HUDEP-2 (cell line): ENCODE results near the gene SIX6.
A peak's percentile ranks its signal among the peaks of the same experiment; 100 is the strongest.

Experiments
- DNase-seq, 76 experiments: peaks; one replicate each; lab custom pipeline; 2025; ENCODE audit not compliant: unreplicated experiment in 76 of 76; lab: John Stamatoyannopoulos, UW

The SIX6 gene

DNA sequence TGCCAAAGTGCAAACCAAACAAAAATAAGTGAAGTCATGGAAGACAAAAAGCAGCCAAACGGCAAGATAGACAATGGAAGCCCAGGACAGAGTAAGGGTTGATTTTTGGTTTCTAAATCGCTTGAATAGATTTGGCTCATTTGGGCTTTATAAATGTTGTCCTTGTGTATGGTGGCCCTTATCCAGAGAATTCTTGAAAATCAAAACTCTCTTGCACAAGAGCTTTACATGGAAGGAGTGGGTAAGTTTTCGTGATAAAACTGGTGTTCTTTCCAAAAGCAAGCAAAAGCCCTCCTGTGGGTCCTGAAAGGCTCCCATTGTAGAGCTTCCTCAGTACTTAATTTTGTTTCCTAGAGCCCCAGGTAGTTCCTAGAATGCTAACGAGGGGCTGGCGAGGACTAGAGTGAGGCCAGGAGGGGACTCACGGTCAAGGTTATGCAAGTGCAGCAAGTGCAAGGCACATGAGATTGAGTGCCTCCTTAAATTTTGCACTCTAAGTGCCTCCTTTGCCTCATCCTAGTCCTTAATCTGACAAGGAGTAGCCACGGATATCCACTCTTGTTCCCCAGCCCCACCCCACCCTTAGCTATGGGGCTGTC, 4.1 kb downstream of the SIX6 start:
- DNase-seq: no peak

DNA sequence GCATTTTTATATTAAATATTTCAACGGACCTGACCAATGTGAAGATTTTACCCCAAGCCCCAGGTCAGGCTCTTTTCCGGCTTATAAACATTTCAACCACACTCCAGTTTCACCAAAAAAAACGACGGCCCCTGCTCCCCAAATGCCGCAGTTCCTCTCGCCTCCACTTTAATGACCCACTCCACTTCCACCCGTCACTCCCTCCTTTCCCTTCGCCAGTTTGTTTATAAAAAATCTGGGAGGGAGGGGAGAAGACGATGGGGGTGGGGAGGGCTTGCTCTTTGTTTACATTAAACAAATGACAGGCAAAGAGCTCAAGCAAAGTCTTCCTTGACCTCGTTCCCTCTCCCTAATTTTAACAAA, 5.4 kb downstream of the SIX6 start:
- no peak for DNase-seq

DNA sequence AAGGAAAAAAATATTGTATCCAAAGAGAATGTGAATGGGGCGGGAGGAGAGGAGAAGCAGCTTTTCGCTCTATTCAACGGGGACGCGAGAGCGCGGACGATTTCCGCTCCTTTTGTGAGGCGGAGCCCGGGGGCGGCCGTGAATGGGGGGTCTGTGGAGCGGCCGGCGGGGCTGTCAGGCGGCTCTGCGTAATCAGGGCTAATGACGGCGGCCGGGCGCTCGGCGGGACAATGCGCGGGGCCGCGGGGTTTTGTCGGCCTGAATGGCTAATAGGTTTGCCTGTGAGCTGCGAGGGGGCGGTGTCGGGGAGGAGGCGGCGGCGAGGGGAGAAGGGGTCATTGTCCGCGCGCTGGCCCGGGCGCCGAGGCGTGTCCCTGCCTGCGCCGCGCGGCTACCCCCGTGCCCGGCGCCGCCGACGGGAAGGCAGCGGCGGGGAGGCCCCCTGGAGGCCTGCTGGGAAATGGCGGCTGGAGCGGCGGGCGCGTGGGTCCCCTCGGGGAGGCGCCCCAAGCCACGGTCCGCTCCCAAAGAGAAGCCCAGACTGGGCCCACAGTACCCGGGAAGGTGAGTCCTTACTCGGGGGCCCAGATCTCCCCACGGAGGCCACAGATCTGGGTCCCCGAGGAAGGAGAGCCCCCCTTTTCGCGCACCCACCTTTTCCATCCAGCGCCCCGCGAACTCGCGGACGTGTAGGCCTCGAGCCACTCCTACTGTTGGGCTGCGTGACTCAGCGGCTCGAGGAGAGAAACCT, 6.0 kb downstream of the SIX6 start:
- DNase-seq: peak in 3 of 76 experiments; percentile 6 to 29 (median 29)

DNA sequence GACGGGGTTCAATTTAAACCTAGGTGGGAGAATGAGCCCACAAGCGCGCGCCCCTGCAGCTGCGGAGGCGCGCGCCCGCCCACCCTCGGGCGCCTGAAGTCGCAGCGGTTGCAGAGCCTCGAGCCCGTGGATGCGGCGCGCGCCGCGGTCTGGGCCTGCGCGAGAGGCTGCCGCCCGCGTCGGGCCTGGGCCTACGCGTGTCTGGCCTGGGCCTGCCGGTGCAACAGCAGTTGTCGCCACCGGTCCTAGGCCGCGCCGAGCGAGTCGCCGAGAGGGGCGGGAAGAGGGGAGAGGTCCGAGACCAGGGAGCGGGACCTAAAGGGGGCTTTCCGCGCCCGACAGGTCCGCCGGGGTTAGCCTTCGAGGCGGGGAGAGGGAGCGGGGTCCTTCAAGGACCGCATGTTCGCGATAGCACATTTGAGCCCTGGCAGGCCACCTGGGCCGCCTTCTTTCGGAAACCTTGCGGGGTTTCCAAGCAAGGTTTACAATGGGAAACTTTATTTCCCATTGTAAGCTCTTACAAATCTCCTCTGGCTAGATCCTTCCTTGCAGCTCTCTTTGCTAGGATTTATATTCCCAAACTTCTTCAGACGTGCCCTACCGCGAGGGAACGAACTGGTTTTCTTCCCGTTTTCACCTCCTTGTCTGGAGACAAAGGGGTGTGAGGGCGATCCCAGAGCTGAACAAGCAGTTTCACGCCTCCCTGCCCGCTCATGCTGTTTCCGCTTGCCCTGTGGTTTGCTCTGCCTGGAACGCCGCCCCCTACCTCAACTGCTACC, 6.8 kb downstream of the SIX6 start:
- no peak for DNase-seq

DNA sequence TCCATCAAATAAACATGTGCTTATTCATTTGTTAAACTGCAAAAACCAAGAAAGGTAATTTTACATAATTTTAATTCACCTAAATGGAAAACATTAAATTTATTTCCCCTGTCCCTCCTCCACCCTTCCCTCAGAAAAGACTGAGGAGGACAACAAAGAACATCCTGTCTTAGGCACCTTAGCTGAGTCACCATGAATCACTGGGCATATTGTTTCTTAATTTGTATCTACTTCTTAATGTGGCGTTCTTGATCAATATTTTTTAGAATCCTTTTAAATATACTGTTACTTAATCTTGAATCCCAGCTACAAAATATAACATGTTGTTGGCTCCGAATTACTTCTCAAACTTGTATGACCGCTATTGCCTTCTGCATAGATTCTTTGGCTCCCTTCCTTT, 23.5 kb downstream of the SIX6 start:
- no peak for DNase-seq

DNA sequence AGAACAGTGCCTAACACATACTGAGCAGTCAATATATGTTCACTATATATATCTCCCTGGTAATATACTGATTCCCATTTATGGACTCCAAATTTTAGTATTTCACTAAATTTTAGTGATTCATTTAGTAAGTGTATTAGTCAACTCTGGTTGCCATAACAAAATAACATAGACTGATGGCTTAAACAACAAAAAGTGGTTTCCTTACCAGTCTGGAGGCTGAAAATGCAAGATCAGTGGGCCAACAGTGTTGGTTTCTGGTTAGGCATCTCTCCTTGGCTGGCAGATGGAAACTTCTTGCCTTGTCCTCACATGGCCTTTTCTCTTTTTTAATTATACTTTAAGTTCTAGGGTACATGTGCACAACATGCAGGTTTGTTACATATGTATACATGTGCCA, 28.7 kb downstream of the SIX6 start:
- DNase-seq: no peak

DNA sequence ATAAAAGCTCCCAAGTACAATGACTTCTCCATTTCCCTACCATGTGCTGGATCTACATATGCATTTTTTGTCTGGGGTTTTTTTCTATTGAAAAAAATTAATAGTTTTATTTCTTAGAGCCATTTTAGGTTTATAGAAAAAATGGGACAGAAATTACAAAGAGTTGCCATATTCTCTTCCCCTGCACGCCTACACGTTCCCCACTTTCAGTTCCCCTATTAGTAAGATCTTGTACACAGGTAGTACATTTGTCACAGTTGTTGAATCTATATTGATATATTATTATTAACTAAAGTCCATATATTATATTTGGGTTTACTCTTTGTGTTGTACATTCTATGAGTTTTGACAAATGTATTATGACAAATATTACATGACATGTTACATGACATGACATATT, 35.7 kb downstream of the SIX6 start:
- no peak for DNase-seq

DNA sequence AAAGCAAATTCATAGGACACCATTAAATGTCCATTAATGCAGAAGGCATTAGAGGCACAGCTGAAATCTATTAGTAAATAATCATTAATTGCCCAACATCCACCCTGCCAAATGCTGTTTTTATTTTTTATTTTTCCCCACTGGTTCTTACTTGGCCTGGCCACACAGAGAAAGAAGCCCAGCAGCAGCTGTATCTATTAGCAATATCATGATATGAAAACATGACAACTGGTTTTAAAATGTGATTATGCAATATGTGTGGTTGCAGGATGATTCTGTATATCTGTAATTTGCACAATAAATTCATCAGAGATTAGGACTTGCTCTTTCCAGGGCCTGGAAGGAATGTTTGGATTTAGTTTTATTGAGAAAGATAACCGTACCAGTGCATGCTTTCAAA, 44.9 kb downstream of the SIX6 start:
- no peak for DNase-seq

DNA sequence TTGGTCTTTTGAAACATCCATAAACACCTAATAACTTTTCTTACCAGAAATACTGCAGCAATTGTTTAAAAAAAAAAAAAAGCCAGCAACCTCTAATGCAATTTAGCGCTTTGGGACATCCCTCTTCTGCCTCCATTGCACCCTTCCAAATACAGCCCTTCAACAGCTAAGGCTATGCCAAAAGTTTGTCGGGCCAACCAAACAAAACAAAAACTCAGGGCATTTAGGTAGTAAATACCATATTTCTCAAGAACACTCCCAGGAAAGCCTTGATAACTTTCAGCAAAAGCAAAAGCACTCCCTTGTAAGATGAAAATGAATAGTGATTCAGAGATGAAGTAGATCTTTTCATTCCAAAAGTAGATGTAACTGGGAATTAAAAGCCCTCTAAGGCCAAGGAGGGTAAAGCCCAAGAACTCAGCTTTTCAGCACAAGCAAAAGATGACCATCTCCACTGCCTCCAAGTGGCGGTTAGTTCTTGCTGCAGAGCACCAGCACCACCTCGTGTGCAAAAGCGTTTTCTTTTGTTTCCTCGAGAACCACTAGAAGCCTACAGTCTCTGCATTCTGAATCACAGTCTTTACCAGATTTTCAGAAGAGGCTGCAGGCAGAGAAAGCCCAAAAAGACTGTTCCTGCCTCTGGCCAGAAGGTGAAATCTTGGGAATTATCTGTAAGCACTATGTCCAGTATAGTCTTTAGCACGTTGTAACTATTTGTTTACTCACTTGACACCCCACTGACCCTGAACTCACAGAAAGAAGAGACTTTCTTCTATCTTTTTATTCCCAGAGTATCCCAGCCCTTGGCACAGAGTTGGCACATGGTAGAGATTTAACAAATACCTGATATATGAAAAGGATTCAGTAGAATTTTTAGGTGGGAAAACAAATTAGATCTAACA, 53.1 kb downstream of the SIX6 start:
- peak in 41 of 76 experiments; percentile 1 to 44 (median 10) for DNase-seq
